COLO668 (cell line): Measurements from ENCODE around the gene CDKN2B.

Experiments
- DNase-seq: peaks from one replicate; lab custom pipeline; 2025; ENCODE audit not compliant: unreplicated experiment; lab: John Stamatoyannopoulos, UW

The CDKN2B gene

DNA sequence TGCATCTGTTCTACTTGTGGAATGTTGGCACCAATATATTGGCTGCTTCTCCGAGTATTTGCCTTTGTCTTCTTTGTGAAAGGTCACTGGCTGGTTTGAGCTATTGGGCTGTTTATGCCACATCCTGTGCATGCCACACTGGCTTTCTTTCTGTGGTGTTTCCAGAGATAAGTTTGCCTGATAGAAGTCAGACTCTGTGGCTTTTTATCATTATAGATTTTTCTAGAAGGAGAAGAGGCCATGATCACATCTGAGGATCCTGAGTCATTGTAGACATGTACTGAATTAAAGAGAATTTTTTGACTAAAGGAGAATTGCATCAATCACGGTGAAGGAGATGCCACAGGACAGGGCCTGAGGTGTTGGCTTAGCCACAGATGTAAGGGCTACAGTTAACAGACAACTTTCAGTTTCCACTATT lies 26.5 kb upstream of the CDKN2B start:
- DNase-seq: no peak

DNA sequence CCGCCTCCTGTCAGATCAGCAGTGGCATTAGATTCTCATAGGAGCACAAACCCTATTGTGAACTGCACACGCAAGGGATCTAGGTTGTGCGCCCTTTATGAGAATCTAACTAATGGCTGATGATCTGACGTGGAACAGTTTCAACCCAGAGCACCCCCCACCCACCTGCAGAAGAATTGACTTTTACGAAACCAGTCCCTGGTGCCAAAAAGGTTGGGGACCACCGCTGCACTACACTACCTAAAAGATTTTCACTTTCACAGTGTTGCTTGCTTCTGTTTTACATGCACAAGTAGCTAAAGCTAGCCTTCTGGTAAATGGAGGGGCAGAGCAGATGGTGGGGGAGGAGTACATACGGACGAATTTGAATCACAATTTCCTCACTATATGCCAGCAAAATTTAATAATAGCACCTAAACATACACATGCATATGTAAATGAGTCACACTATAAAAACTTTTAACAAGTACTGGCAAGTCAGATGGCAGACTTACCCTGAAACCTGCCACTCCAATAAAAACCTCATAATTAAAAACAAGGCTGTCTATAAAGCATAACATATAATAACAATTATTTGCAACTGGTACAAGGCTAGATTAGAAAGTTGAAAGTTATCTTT lies 24.0 kb upstream of the CDKN2B start:
- DNase-seq: no peak

DNA sequence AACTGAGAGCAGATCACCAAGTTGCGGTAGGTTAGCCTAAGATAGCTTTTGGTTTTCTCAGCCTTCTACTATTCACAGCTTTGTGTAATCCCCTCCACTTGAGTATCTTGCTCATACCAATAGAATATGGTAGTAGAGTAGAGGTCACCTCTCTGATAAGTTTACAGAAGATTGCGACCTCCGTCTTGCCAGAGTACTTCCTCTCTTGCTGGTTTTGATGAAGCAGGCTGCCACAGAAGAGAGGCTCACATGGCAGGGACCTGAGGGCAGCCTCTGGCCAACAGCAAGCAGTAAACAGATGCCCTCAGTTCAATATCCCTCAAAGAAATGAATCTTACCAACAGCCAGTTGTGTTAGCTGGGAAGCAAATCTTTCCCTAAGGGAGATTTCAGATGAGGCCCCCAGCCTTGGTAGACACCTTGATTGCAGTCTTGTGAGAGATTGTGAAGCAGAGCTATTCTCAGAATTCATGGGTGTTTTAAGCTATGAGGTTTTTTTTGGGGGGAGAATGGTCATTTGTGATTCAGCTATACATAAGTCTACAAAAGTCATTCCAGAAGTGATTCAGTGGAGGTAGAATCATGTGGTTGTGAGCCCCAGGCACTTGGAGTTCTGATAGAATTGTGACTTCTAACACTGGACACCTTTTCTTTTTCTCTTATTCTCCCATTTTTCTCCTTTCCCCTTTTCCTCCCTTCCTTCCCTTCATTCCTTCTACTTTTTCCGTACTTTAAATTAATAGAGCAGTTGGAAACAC lies 22.7 kb upstream of the CDKN2B start:
- no peak for DNase-seq

- no peak for DNase-seq
These were observed 21.0 kb upstream of the CDKN2B start for GRCh38 chr9:22030101-22030598.

- DNase-seq: no peak
These were observed 20.1 kb upstream of the CDKN2B start for GRCh38 chr9:22029231-22029630.

GRCh38 chr9:22028394-22028793 lies 19.3 kb upstream of the CDKN2B start:
- no peak for DNase-seq

DNA sequence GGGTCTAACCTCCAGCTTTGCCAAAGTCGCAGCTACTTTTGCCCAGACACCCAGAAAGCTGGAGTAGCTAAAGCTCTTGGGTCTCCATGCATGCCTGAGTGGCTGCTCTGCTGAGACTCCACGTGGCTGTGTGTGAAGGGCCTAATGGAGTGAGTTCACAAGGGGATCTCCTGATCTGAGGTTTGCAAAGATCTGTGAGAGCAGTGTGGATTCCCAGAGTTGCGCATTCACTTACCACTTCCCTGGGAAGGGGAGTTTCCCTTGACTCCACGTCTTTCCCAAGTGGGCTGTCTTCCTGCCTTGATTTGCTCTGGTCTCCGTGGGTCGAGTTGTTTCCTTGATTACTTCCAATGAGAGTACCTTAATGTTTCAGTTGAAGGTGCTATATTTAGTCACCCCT lies 17.6 kb upstream of the CDKN2B start:
- DNase-seq: no peak

DNA sequence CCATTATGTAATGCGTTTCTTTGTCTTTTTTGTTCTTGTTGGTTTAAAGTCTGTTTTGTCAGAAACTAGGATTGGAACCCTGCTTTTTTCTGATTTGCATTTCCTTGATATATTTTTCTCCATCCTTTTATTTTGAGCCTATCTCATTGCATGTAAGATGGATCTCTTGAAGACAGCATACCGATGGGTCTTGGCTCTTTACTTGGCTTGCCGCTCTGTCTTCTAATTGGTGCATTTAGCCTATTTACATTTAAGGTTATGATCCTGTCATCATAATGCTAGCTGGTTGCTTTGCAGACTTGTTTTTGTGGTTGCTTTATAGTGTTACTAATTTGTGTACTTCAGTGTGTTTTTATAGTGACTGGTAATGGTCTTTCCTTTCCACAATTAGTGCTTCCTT lies 13.3 kb upstream of the CDKN2B start:
- DNase-seq: no peak

DNA sequence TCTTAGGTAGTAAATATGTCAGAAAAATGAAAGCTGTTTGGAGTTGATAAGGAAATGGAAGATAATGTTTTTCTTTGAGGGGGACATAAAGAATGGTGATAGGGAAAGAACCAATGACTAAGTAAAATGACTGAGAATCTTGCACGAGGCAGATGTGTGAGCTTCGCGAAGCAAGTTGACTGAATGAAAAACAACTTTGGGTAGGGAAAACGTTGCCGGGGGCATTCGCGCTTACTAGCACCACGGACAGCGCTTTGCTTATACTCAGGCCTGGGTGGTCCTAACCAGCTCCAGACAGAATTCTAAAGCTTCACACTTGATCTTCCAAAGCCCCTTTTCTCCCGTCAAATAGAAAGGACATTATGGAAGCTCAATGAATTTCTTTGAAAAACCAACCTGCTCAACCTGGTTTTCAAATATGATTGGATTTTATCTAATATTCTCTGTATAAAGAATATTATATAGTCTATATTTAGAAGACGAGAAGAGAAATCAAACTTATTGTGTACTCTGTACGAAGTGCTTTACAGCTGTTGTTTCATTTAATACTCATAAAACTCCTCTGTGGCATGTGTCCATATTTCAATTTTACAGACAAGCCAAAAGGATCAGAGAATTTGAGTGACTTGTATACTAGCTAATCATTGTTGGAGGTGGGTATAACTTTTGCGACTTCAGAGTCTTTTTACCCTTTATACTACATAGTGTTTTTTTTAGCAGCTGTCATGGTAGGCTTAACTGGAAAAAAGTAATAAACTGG lies 1.9 kb upstream of the CDKN2B start:
- no peak for DNase-seq

GRCh38 chr9:22009506-22009867 lies 382 bp upstream of the CDKN2B start:
- no peak for DNase-seq

GRCh38 chr9:22008384-22008716 lies 755 bp downstream of the CDKN2B start:
- DNase-seq: no peak

DNA sequence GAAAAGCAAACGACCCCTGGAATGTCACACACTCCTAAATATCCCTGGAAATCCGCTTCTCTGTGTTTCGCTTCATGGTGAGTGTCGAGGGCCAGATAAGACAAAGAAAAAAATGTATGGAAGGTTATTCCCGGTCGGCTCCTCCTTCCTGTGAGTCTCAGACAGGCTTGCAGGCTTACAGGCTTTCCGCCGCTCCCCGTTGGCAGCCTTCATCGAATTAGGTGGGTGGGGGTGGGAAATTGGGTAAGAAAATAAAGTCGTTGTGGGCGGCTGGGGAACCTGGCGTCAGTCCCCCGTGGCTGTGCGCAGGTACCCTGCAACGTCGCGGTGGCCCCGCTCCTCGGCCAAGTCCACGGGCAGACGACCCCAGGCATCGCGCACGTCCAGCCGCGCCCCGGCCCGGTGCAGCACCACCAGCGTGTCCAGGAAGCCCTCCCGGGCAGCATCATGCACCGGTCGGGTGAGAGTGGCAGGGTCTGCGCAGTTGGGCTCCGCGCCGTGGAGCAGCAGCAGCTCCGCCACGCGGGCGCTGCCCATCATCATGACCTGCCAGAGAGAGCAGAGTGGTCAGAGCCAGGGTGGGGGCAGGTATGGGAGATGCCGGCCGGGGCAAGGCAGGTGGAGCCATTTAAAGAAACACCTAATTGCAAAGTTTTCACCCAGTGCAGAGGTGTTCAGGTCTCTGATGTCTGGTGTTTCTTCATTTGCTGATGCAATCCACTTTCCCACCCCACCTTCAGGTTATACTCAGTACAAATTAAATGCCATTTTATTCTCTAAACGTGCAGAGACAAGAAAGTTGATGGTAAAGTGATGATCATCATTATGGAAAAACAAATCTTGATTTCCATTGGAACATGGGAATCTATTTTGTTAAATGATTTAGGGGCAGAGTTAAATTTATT lies 3.2 kb downstream of the CDKN2B start:
- no peak for DNase-seq

DNA sequence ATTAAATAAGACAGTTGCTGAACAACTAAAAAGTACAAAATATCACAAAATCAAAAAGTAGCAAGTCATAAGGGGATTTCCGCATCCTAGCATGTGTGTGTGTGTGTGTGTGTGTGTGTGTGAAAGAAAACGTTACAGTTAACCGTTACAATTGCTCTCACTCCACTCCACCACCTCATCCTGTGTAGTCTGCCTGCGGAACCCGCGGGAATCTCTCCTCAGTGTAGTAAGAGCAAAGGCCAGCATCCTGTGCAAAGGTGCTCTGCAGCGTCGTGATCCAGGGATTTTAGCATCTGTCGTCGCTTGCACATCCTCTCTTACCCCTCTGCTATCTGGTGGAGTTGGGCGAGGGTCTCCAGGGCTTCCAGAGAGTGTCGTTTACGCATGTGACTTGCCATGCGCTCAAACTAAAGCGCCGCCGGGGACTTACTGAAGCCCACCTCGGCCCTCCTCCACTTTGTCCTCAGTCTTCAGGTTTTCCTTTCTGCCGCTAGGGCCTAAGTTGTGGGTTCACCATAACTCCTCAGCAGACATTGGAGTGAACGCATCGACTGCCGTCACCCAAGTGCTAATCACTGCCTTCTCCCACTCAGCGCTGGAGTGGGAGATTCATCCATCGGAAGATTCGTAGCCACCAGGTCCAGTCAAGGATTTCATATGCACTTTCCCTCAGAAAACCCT lies 3.9 kb downstream of the CDKN2B start:
- DNase-seq: no peak

- no peak for DNase-seq
These were observed 7.1 kb downstream of the CDKN2B start for GRCh38 chr9:22002038-22002437.

DNA sequence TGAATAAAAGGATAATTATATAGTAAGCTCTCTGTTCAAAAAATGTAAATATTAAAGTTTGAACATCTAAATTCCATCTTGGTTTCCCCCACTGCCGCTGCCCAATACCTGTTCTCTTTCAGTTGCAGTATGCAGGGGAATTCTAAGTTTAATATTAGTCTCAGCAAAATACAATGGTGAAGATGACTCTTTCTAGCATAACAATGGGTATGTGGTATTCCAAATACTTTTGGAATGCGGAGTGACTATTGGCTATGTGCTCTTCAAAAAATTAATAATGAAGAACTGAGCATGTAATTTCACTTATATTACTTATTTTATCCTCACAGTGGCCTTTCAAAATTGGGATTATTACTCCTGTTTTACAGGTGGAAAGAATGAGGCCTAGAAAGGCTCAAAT lies 11.1 kb downstream of the CDKN2B start:
- no peak for DNase-seq

DNA sequence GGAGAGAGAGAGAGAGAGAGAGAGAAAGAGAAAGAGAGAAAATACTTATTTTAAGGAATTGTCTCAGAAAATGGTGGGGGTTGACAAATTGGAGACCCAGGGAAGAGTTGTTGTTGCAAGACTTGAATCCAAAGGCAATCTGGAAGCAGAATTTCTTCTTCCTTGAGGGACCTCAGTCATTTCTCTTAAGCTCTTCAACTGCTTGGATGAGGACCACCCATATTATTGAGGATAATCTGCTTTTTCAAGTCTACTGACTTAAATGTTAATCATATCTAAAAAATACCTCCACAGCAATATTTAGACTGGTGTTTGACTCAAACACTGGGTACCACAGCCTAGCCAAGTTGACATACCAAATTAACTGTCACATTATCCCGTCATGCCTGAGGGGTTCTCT lies 11.6 kb downstream of the CDKN2B start:
- DNase-seq: no peak

- DNase-seq: peak; percentile 34
These were observed 12.2 kb downstream of the CDKN2B start for GRCh38 chr9:21996858-21997257.

DNA sequence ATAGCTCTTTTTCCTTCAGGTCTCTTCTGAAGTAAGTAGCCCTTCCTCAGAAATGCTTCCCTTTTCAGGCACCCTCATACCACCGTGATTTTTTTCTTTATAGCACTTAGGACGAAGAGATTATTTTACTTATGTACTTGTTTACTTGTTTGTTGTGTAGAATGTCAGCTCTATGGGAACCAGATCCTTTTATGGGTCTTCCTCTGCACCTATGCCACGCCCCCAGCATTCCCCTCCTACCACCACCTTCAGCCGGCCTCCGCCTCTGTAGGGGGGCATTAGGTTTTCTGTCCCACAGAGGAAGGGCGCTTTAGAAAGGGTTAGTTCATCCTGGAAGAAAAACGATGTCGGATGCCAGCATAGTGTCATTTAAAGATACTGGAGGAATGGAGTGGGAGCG lies 12.7 kb downstream of the CDKN2B start:
- DNase-seq: peak; percentile 54

- peak; percentile 60 for DNase-seq
These were observed 13.3 kb downstream of the CDKN2B start for GRCh38 chr9:21995666-21996398.
